ENCODE results near the gene PXK.

- peak; percentile 14; the same call in 1 of the 2 replicates for TF ChIP-seq EP300 (IDR thresholded peaks at IDR 0.05; ENCODE audit: borderline replicate concordance)
- peak; percentile 68 for TF ChIP-seq TEAD4 (IDR thresholded peaks at IDR 0.05)
- TF ChIP-seq FOXM1 (IDR thresholded peaks at IDR 0.05; ENCODE audit: borderline replicate concordance, low read depth), result no peak
- peak; percentile 49; the same call in 1 of the 2 replicates for TF ChIP-seq EGR1 (IDR thresholded peaks at IDR 0.05)
- TF ChIP-seq ZBTB7A (IDR thresholded peaks at IDR 0.05; ENCODE audit: low read depth), result no peak
- no peak for TF ChIP-seq MAX (IDR thresholded peaks at IDR 0.05)
These were observed 1.0 kb upstream of the PXK start for GRCh38 chr3:58331593-58332152.

All from Ishikawa (cell line).